WTC11 (cell line): Measurements from ENCODE around the gene ZNF648.

Experiments used
- CREB1 ChIP-seq: sonication (generic); formaldehyde crosslinking; IDR thresholded peaks from 2 replicates; pipeline ENCODE4 v1.8.0; 2023; ENCODE audit warnings: mild to moderate bottlenecking, missing genetic modification reagents
- GABPB1 ChIP-seq: sonication (generic); formaldehyde crosslinking; IDR thresholded peaks from 2 replicates; pipeline ENCODE4 v1.8.1; 2023; ENCODE audit warnings: mild to moderate bottlenecking, missing genetic modification reagents
- JUN ChIP-seq: sonication (generic); formaldehyde crosslinking; IDR thresholded peaks from 2 replicates; pipeline ENCODE4 v1.8.0; 2023; ENCODE audit warnings: mild to moderate bottlenecking, missing genetic modification reagents
- NR2C2 ChIP-seq: sonication (generic); formaldehyde crosslinking; IDR thresholded peaks from 2 replicates; pipeline ENCODE4 v1.8.0; 2022; ENCODE audit warnings: mild to moderate bottlenecking, missing genetic modification reagents
- SOX15 ChIP-seq: fragments of 250-450 bp; sonication (Bioruptor Pico); IDR thresholded peaks from 2 replicates; pipeline ENCODE4 v1.9.0; 2021; ENCODE audit warnings: mild to moderate bottlenecking
- ZNF121 ChIP-seq: sonication (generic); formaldehyde crosslinking; IDR thresholded peaks from 2 replicates; pipeline ENCODE4 v1.8.0; 2023; ENCODE audit warnings: missing genetic modification reagents
- ZNF263 ChIP-seq: sonication (generic); formaldehyde crosslinking; IDR thresholded peaks from 2 replicates; pipeline ENCODE4 v1.8.1; 2022; ENCODE audit warnings: low read depth, mild to moderate bottlenecking, moderate library complexity, missing genetic modification reagents
- ZNF396 ChIP-seq: fragments of 250-450 bp; sonication (Bioruptor Pico); IDR thresholded peaks from 2 replicates; pipeline ENCODE4 v1.8.0; 2021; ENCODE audit warnings: mild to moderate bottlenecking, moderate library complexity, borderline replicate concordance
- TF ChIP-seq, protein P1 (sequence below): fragments of 200-600 bp; IDR thresholded peaks from 2 replicates; pipeline ENCODE4 v1.8.0; 2022; ENCODE audit warnings: antibody characterized with exemption
- TF ChIP-seq, protein P2 (sequence below): sonication (generic); formaldehyde crosslinking; IDR thresholded peaks from 2 replicates; pipeline ENCODE4 v1.8.0; 2022; ENCODE audit warnings: mild to moderate bottlenecking, missing genetic modification reagents
- TF ChIP-seq, protein P3 (sequence below): sonication (generic); formaldehyde crosslinking; IDR thresholded peaks from 2 replicates; pipeline ENCODE4 v1.8.0; 2022; ENCODE audit warnings: mild to moderate bottlenecking, missing genetic modification reagents
- TF ChIP-seq, protein P4 (sequence below): sonication (generic); formaldehyde crosslinking; IDR thresholded peaks from 2 replicates; pipeline ENCODE4 v1.8.1; 2022; ENCODE audit warnings: low read depth, missing genetic modification reagents, borderline replicate concordance
- TF ChIP-seq, protein P5 (sequence below): fragments of 250-450 bp; sonication (Bioruptor Pico); IDR thresholded peaks from 2 replicates; pipeline ENCODE4 v1.9.0; 2021; ENCODE audit warnings: mild to moderate bottlenecking, borderline replicate concordance
- TF ChIP-seq, protein P6 (sequence below): sonication (generic); formaldehyde crosslinking; conservative IDR thresholded peaks from 2 replicates; pipeline ENCODE4 v1.8.1; 2022; ENCODE audit warnings: mild to moderate bottlenecking, missing genetic modification reagents

DNA sequence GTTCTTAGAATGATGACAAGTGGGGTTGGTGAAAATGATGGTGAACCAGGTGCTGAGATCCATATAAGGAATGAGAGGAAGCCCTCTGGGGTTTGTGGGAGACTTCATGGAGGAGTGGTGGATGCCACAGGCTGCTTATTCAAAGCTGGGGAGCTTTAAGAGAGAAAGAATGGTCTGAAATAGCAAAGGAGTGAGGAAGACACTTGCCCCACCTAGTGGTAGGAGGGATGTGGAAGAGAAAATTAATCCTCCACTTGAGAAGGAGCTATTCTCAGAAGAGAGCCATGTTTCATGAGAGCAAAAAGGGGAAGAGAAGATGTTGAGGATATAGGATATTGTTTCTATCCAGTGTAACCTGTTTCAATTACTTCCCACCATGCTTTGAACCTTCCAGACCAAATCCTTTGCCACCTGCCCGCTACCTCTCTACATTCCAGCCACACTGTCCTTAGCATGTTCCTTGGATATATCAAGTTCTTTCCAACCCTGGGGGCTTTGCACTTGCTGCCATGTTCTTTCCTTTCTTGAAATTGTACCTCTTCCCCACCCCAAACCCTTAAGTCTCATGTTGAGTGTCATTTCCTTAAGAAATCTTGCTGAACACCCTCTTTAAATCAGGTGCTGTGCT is 19.6 kb upstream of the ZNF648 start:
- TF ChIP-seq CREB1 (CRISPR knock-in tag) (no peak), GABPB1 (CRISPR knock-in tag) (no peak), ZNF263 (CRISPR knock-in tag) (no peak), SOX15 (CRISPR knock-in tag) (no peak), ZNF121 (CRISPR knock-in tag) (no peak), JUN (CRISPR knock-in tag) (no peak), NR2C2 (no peak), ZNF396 (no peak)
- TF ChIP-seq, protein P1, sequence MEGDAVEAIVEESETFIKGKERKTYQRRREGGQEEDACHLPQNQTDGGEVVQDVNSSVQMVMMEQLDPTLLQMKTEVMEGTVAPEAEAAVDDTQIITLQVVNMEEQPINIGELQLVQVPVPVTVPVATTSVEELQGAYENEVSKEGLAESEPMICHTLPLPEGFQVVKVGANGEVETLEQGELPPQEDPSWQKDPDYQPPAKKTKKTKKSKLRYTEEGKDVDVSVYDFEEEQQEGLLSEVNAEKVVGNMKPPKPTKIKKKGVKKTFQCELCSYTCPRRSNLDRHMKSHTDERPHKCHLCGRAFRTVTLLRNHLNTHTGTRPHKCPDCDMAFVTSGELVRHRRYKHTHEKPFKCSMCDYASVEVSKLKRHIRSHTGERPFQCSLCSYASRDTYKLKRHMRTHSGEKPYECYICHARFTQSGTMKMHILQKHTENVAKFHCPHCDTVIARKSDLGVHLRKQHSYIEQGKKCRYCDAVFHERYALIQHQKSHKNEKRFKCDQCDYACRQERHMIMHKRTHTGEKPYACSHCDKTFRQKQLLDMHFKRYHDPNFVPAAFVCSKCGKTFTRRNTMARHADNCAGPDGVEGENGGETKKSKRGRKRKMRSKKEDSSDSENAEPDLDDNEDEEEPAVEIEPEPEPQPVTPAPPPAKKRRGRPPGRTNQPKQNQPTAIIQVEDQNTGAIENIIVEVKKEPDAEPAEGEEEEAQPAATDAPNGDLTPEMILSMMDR = peak; percentile 42; the same call in 1 of the 2 replicates
- TF ChIP-seq, protein P2, sequence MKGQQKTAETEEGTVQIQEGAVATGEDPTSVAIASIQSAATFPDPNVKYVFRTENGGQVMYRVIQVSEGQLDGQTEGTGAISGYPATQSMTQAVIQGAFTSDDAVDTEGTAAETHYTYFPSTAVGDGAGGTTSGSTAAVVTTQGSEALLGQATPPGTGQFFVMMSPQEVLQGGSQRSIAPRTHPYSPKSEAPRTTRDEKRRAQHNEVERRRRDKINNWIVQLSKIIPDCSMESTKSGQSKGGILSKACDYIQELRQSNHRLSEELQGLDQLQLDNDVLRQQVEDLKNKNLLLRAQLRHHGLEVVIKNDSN (CRISPR knock-in tag) = no peak
- TF ChIP-seq, protein P3, sequence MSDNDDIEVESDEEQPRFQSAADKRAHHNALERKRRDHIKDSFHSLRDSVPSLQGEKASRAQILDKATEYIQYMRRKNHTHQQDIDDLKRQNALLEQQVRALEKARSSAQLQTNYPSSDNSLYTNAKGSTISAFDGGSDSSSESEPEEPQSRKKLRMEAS (CRISPR knock-in tag) = no peak
- TF ChIP-seq, protein P4, sequence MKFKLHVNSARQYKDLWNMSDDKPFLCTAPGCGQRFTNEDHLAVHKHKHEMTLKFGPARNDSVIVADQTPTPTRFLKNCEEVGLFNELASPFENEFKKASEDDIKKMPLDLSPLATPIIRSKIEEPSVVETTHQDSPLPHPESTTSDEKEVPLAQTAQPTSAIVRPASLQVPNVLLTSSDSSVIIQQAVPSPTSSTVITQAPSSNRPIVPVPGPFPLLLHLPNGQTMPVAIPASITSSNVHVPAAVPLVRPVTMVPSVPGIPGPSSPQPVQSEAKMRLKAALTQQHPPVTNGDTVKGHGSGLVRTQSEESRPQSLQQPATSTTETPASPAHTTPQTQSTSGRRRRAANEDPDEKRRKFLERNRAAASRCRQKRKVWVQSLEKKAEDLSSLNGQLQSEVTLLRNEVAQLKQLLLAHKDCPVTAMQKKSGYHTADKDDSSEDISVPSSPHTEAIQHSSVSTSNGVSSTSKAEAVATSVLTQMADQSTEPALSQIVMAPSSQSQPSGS (CRISPR knock-in tag) = no peak
- TF ChIP-seq, protein P5, sequence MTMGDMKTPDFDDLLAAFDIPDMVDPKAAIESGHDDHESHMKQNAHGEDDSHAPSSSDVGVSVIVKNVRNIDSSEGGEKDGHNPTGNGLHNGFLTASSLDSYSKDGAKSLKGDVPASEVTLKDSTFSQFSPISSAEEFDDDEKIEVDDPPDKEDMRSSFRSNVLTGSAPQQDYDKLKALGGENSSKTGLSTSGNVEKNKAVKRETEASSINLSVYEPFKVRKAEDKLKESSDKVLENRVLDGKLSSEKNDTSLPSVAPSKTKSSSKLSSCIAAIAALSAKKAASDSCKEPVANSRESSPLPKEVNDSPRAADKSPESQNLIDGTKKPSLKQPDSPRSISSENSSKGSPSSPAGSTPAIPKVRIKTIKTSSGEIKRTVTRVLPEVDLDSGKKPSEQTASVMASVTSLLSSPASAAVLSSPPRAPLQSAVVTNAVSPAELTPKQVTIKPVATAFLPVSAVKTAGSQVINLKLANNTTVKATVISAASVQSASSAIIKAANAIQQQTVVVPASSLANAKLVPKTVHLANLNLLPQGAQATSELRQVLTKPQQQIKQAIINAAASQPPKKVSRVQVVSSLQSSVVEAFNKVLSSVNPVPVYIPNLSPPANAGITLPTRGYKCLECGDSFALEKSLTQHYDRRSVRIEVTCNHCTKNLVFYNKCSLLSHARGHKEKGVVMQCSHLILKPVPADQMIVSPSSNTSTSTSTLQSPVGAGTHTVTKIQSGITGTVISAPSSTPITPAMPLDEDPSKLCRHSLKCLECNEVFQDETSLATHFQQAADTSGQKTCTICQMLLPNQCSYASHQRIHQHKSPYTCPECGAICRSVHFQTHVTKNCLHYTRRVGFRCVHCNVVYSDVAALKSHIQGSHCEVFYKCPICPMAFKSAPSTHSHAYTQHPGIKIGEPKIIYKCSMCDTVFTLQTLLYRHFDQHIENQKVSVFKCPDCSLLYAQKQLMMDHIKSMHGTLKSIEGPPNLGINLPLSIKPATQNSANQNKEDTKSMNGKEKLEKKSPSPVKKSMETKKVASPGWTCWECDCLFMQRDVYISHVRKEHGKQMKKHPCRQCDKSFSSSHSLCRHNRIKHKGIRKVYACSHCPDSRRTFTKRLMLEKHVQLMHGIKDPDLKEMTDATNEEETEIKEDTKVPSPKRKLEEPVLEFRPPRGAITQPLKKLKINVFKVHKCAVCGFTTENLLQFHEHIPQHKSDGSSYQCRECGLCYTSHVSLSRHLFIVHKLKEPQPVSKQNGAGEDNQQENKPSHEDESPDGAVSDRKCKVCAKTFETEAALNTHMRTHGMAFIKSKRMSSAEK = no peak
- TF ChIP-seq, protein P6, sequence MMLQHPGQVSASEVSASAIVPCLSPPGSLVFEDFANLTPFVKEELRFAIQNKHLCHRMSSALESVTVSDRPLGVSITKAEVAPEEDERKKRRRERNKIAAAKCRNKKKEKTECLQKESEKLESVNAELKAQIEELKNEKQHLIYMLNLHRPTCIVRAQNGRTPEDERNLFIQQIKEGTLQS (CRISPR knock-in tag) = no peak
